GM19467 (cell line): ENCODE results near the gene RPL23.

Experiments
- ATAC-seq: cut with Tn5 transposase; IDR thresholded peaks from one replicate; pipeline ENCODE4 v1.9.1; 2021; ENCODE audit warnings: mild to moderate bottlenecking, moderate library complexity; ENCODE audit not compliant: unreplicated experiment

RPL23 gene

DNA sequence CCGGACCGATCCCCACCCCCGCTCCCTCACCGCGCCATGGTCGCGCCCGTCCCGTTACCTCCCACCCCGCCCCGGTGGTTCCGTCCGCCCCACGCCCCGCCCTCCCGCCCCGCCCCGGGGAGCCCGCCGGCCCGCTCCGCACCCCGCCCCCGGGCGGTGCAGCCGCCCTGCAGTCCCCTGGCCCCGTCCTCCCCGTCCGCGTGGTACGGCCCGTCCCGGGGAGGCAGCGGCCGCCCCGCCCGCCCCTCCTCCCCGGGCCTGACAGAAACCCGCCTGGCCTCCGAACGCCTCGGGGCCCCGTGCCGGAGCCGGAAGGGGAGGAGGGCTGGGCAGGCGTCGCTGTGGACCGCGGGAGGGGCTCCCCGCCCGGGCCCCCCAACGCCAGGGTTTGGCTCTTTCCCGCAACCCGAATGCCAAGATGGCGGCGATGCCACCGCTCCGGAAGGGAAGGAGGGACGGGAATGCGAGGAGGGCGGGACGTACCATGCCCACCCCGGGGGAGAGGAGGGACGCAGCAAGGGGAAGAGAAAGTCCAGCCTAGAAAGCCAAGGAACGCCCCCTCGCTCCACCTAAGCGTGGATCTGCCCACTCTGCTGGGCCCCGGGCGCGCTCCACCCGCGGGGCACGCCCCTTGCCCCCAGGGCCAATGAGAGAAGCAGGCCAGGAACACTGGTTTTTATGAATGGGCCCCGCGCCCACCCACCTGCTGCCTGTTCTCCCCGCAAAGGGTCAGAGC, 53.9 kb downstream of the RPL23 start, which contains the start of gene PIP4K2B:
Gene PIP4K2B, minus strand, starts transcription at position 56 of the 736 bp plus-strand sequence. CDS start 132 bp downstream, outside the sequence.
- ATAC-seq: peak; percentile 80

DNA sequence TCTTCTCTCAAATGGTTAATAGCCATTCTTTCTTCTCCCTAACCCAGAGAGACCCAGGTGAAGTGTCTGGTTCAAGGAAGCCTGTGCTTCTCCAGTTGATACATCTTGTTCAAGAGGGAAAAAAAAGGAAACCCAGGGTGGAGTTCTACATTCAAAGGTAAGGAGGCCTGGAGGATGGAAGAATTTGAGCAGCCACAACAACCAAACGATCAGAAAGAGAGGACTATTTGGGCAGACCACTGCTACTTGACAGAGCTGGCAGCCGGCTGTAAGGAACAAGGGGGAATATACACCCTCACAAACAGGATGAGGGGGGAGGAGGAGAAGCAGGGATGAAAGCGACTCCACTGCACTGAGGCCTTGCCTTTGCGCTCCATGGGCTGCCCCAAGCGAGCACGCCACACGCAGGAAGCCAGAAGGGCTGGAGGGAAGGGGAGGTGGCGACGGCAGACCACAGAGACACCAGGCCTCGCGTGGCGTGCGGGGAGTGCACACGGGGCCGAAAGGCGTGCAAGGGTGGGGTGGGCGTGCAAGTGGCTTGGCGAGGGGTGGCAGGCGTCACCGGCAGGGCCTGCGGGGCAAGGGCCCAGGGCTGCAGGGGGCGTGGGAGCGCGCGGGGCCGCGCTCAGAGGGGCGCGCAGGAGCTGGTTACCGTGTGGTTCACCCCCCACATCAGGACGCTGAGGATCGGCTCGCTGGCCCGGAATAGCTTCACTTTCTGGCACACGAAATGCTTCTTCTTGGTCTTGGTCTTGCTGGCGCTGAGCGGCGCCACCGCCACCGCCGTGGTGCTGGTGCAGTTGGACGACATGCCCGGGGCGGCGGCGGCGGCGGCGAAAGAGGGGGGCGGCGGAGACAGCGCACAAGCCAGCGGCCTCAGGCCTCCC, 54.7 kb downstream of the RPL23 start:
- ATAC-seq: peak; percentile 24
